HepG2 (cell line): ENCODE measurements around the gene HLA-DOA. TPM values are rescaled to one million over a fixed set of nuclear protein-coding genes. Genes with fewer than 3 reads are reported as not detected.

Experiments used
- AHR ChIP-seq: IDR thresholded peaks from 2 replicates; pipeline ENCODE4 v1.6.1; 2018; ENCODE audit warnings: missing genetic modification reagents, missing compliant biosample characterization
- DR1 ChIP-seq: sonication (generic); formaldehyde crosslinking; IDR thresholded peaks from 2 replicates; pipeline ENCODE4 v1.8.0; 2021; ENCODE audit warnings: mild to moderate bottlenecking, missing genetic modification reagents, inconsistent platforms
- EEA1 ChIP-seq: sonication (generic); formaldehyde crosslinking; IDR thresholded peaks from 2 replicates; pipeline ENCODE4 v1.5.1; 2020; ENCODE audit warnings: mild to moderate bottlenecking, missing genetic modification reagents, borderline replicate concordance
- EP300 ChIP-seq, 3 experiments: sonication (generic) in 1 of 3; formaldehyde crosslinking in 1 of 3; IDR thresholded peaks; 2 replicates each; pipeline versions ENCODE4 v1.5.1 to v1.6.1; 2011 to 2020; ENCODE audit warnings: low read depth in 2 of 3, low read length in 2 of 3, borderline replicate concordance in 1 of 3, improper control_type of control experiment in 1 of 3, mild to moderate bottlenecking in 1 of 3, missing genetic modification reagents in 1 of 3, moderate library complexity in 1 of 3
- GFI1 ChIP-seq: sonication (generic); formaldehyde crosslinking; IDR thresholded peaks from 2 replicates; pipeline ENCODE4 v1.5.0; 2020; ENCODE audit warnings: missing genetic modification reagents, mild to moderate bottlenecking, borderline replicate concordance
- IKZF5 ChIP-seq: IDR thresholded peaks from 2 replicates; pipeline ENCODE4 v1.6.1; 2018; ENCODE audit warnings: missing genetic modification reagents, mild to moderate bottlenecking, missing compliant biosample characterization
- NFATC3 ChIP-seq: sonication (generic); formaldehyde crosslinking; IDR thresholded peaks from 2 replicates; pipeline ENCODE4 v1.5.1; 2020; ENCODE audit warnings: mild to moderate bottlenecking, missing genetic modification reagents
- PITX1 ChIP-seq: sonication (generic); formaldehyde crosslinking; IDR thresholded peaks from 2 replicates; pipeline ENCODE4 v1.5.1; 2020; ENCODE audit warnings: mild to moderate bottlenecking, missing genetic modification reagents
- RFXANK ChIP-seq: IDR thresholded peaks from 2 replicates; pipeline ENCODE4 v1.6.1; 2016
- SP2 ChIP-seq: sonication (generic); formaldehyde crosslinking; IDR thresholded peaks from 2 replicates; pipeline ENCODE4 v1.5.1; 2020; ENCODE audit warnings: mild to moderate bottlenecking, missing genetic modification reagents
- SP4 ChIP-seq: sonication (generic); formaldehyde crosslinking; IDR thresholded peaks from 2 replicates; pipeline ENCODE4 v1.8.1; 2023; ENCODE audit warnings: mild to moderate bottlenecking, missing genetic modification reagents
- TGIF2 ChIP-seq: IDR thresholded peaks from 2 replicates; pipeline ENCODE4 v1.6.1; 2016; ENCODE audit warnings: control low read depth, missing compliant biosample characterization
- THRA ChIP-seq: sonication (generic); formaldehyde crosslinking; IDR thresholded peaks from 2 replicates; pipeline ENCODE4 v1.4.0; 2020; ENCODE audit warnings: missing genetic modification reagents, borderline replicate concordance
- ZBTB40 ChIP-seq, 2 experiments: fragments of 450-650 bp in 1 of 2; sonication (generic) in 1 of 2; formaldehyde crosslinking in 1 of 2; IDR thresholded peaks; 2 replicates each; pipeline versions ENCODE4 v1.6.1 to v1.8.0; 2016 to 2022; ENCODE audit warnings: antibody characterized with exemption in 1 of 2, mild to moderate bottlenecking in 1 of 2, missing genetic modification reagents in 1 of 2
- ZFP37 ChIP-seq: sonication (generic); formaldehyde crosslinking; IDR thresholded peaks from 2 replicates; pipeline ENCODE4 v1.4.0; 2020; ENCODE audit warnings: missing genetic modification reagents, borderline replicate concordance
- ZNF644 ChIP-seq: IDR thresholded peaks from 2 replicates; pipeline ENCODE4 v1.6.1; 2016; ENCODE audit warnings: low read depth
- ZNF713 ChIP-seq: sonication (generic); formaldehyde crosslinking; IDR thresholded peaks from 2 replicates; pipeline ENCODE4 v1.4.0; 2020; ENCODE audit warnings: mild to moderate bottlenecking, missing genetic modification reagents
- polyA plus RNA-seq, 8 experiments: library from polyadenylated mRNA; depleted of rRNA in 3 of 8; stranded (reverse) in 7 of 8; unstranded in 1 of 8; fragments of >200 nt; fragmentation: Illumina TruSeq in 4 of 8; extraction: Trizol in 4 of 8; gene quantifications; 2 replicates each; pipeline versions ENCODE4 v1.2.1 to v1.2.3, GENCODE V29; 2011 to 2016; ENCODE audit warnings: low read depth in 4 of 8, missing spikeins in 1 of 8, mixed read lengths in 1 of 8; ENCODE audit not compliant: insufficient read depth in 1 of 8
- total RNA-seq, 5 experiments: library from RNA; depleted of rRNA; stranded (reverse); fragments of >200 nt; fragmentation: Illumina TruSeq; extraction: Trizol; gene quantifications; 2 replicates each; pipeline ENCODE4 v1.2.3, GENCODE V29; 2016; ENCODE audit warnings: low read depth in 1 of 5

HLA-DOA gene
- total and polyA plus RNA-seq, 2 of the 13 experiments (the other 11 are each of a cell fraction or from before 2014, with no cell fraction given), result 0.03 to 0.09 TPM

- TF ChIP-seq ZBTB40 (IDR thresholded peaks at IDR 0.05) (no peak), ZBTB40 (CRISPR knock-in tag; IDR thresholded peaks at IDR 0.05) (0 out of 2 replicates have a peak, but pooled peaks have one; percentile 27), ZNF644 (CRISPR knock-in tag) (no peak), NFATC3 (no peak), ZNF713 (peak; percentile 33), AHR (CRISPR knock-in tag) (no peak; the same call in 1 of the 2 replicates), RFXANK (CRISPR knock-in tag) (no peak), TGIF2 (CRISPR knock-in tag) (no peak; the same call in 1 of the 2 replicates), PITX1 (CRISPR knock-in tag) (peak; percentile 17; the same call in 1 of the 2 replicates), SP4 (CRISPR knock-in tag) (no peak), IKZF5 (CRISPR knock-in tag) (peak; percentile 4), EEA1 (CRISPR knock-in tag) (peak; percentile 60; the same call in 1 of the 2 replicates), EP300 (IDR thresholded peaks at IDR 0.05; ENCODE audit: low read depth in 2 of 2, low read length in 2 of 2) (0 out of 4 replicates have a peak, but pooled peaks of 1 of the 2 experiments have one; percentile 5), EP300 (CRISPR knock-in tag; IDR thresholded peaks at IDR 0.05; ENCODE audit: borderline replicate concordance) (no peak), GFI1 (CRISPR knock-in tag) (no peak), ZFP37 (CRISPR knock-in tag) (no peak), DR1 (CRISPR knock-in tag) (no peak; the same call in 1 of the 2 replicates), SP2 (CRISPR knock-in tag) (0 out of 2 replicates have a peak, but pooled peaks have one; percentile 49), THRA (no peak)
Measured at GRCh38 chr6:32972353-32973143, 36.8 kb downstream of the HLA-DOA start (continued).
